ENCODE results near the gene ZNF346.

ZNF346 gene

GRCh38 chr5:177113566-177114424 is 91.3 kb downstream of the ZNF346 start:
- TF ChIP-seq, protein P1, sequence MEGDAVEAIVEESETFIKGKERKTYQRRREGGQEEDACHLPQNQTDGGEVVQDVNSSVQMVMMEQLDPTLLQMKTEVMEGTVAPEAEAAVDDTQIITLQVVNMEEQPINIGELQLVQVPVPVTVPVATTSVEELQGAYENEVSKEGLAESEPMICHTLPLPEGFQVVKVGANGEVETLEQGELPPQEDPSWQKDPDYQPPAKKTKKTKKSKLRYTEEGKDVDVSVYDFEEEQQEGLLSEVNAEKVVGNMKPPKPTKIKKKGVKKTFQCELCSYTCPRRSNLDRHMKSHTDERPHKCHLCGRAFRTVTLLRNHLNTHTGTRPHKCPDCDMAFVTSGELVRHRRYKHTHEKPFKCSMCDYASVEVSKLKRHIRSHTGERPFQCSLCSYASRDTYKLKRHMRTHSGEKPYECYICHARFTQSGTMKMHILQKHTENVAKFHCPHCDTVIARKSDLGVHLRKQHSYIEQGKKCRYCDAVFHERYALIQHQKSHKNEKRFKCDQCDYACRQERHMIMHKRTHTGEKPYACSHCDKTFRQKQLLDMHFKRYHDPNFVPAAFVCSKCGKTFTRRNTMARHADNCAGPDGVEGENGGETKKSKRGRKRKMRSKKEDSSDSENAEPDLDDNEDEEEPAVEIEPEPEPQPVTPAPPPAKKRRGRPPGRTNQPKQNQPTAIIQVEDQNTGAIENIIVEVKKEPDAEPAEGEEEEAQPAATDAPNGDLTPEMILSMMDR (IDR thresholded peaks at IDR 0.05) = peak; percentile 99

DNA sequence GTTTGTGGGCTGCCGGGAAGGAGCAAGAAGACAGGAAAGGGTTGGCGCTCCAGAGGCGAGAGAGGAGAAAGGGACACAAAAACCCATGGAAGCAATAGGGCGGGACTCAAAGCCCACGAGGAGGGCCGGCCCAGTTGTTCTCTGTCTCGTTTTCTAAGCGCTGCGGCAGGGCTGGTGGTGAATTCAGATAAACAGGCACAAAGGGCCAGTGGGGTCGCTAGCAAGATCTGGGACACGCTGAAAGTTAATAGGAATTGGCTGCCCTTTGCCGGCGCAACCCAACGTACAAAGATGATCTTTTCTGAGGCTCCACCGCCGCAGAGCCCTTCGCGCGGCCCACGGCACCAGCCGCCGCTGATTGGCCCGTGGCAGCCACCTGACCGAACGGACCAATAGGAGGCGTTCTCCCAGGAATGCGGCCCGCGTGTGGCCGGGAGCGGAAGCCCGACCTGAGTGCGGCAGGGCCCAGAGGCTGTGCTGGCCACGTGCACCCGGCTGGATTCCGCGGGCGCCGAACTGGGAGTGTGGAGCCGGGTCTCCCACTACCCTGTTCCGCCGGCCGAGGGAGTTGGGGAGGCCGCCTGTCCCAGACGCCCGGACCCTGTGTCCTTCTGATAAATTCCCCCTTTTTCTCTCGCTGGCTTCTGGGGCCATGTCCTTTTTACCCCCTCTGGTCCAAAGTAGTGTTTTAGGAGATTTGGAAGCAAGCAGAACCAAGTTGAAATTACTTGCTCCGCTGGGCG is 94.3 kb downstream of the ZNF346 start:
- TF ChIP-seq, protein P1 (IDR thresholded peaks at IDR 0.05) = no peak

DNA sequence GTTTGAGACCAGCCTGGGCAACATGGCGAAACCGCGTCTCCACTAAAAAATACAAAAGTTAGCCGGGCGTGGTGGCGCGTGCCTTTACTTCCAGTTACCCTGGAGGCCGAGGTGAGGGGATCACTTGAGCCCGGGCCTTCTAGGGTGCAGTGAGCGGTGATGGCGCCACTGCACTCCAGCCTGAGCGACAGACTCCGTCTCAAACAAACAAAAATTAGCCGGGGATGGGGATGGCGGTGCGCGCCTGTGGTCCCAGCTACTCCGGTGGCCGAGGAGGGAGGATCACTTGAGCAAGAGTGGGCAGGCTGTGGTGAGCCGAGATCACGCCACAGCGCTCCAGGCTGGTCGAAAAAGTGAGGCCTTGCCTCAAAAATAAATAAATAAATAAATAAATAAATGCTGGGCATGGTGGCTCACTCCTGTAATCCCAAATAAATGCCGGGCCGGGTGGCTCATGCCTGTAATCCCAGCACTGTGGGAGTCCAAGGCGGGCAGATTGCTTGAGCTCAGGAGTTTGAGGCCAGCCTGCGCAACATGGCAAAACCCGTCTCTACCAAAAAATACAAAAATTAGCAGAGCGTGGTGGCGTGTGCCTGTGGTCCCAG is 95.0 kb downstream of the ZNF346 start:
- TF ChIP-seq, protein P1 (IDR thresholded peaks at IDR 0.05) = no peak

DNA sequence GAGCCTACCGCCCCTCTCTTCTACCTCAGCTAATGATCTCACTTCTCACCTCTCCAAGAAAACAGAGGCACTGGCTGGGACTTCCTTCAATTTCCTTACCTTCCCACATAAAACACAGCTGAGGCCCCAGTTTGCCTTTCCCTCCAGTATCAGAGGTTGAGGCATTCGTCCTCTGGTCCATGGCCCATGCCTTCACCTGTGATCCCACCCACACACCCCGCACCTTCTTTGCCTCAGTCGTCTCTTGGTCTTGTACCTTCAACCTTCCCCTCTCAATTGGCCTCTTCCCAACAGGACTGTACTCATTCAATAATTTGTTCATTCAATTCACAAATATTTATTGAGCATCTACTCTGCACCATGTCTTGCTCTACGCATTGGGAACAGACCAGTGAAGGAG is 100.1 kb downstream of the ZNF346 start:
- TF ChIP-seq, protein P1 (IDR thresholded peaks at IDR 0.05) = no peak

- TF ChIP-seq, protein P1 (IDR thresholded peaks at IDR 0.05) = no peak
Measured at GRCh38 chr5:177123789-177124485, 101.4 kb downstream of the ZNF346 start.

- TF ChIP-seq, protein P1 (IDR thresholded peaks at IDR 0.05) = no peak
Measured at GRCh38 chr5:177124486-177124991, 102.0 kb downstream of the ZNF346 start.

- TF ChIP-seq, protein P1 (IDR thresholded peaks at IDR 0.05) = no peak
Measured at GRCh38 chr5:177126771-177127170, 104.3 kb downstream of the ZNF346 start.
